Limb (tissue), 2 donors: ENCODE data around the gene EIPR1.
"Not testable (repeated sequence)": the region's sequence is repeated elsewhere in the genome, so short reads cannot be mapped to it uniquely, and the experiment has no call there.

Experiments used
- DNase-seq, 2 donors: peaks; one replicate each; pipeline ENCODE4 v3.0.0-alpha.2; 2016; ENCODE audit errors: extremely low spot score in 2 of 2

Gene EIPR1

DNA sequence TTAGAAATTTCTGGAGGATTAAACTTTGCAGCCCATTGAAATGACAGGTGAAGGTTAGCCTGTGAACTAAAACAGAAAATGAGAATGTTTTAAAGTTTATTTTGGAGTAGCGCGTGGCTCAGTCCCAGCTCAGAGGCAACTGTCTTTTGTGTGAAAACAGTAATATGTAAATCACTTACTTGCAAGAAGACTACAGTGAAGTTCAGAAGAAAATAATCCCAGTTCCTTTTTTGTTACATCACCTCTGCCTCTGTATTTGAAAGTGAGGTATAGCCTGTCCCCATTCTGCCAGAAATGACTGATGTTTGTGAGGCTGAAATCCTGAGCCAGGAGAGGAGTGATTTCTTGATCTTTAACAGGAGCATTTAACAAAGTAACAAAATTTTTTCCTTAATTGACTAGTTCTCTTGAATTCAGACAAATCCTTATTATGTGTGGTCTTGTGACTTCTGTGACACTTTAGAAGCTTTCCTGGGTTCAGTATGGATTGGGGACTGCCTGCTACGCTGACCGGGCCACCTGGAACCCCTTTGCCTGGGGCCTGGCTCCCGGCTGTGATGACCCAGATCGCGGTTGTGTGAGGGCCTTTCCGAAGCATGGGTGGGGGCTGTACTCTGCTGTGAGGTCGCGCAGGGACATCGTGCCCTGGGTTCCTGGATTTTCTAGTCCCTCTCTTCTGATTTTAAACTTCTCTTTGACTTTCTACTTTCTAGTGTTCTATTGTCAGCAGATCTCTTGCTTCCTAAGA, 26.1 kb upstream of the EIPR1 start:
- DNase-seq, result no peak

DNA sequence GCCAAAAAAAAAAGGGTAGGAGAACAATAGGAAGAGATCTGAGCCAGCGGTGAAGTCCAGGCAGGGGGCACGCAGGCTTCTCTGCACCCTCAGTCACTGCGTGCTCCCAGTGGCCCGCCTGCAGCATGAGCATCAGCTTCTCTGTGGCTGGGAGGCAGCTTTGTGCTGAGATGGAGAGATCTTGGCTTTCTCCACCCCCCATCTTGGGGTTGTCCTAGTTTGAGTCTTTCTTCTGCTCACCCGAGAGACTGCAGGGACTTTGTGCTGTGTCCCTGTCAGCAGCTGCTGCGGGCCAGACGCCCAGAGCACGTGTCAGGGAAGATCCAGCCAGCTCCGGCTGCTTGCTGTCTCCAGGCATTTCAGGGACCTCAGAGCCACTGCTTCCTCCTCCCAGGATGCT, 22.2 kb upstream of the EIPR1 start:
- peak; percentile 24 to 55 for DNase-seq

DNA sequence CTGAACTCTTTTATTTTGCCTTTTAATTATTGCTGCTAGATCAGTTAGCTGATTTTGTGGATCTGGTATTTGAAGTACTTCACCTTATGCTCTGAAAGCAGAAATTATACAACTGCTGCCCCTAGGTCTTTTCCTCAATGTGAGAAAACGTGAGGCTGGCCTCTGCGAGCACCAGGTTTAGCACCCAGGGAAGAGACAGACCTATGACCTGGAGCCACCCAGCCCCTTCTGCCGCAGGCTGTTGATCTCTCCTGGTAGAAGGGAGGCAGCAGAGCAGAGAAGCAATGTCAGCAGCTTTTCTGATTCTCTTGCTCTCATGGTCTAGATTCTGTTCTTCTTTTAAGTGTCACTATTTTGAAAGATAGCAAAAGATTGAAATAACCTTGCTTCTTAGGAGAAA, 21.8 kb upstream of the EIPR1 start:
- DNase-seq, result no peak

DNA sequence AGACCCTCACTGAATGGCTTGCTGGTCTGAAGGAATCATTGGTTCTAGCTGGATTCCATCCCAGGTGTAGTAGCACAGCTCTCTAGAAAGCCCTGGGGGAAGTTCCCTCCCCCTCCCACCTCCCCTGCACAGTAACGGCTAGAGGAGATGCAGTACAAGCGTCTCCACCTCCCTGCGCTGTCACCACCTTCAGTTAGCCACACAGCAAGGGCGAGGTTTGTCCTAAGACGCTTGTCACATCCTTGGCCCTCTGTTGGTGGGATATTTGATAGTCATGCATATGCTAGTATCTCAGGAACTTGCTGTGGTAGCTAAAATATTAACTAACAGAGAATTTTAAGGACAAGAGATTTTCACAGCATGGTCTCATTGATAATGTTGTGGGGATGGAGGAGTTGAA, 21.2 kb upstream of the EIPR1 start:
- no peak for DNase-seq

DNA sequence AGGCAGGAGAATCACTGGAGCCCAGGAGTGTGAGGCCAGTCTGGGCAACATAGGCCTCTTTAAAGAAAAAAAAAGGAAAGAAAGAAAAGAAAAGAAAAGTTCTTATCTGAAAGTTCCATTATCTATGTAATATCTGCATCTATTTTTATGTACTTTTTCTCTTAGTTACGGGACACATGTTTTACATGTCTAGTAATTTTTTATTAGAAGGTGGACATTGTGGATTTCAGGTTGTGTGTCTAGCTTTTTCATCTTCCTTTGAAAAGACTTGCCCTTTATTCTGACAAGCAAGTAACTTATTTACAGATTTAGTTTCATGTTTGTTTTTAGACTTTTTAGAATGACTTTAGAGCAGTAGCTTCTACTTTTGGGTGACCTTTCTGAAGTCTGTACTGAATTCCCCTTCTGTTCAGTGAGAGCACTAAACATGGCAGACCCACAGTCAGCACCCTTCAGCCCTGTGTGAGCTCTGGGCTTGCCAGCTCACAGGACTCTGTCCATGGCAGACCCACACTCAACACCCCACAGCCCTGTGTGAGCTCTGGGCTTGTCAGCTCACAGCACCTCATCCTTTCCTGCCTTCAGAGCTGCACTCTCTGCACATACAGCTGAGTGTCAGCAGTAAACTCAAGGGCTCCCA, 19.4 kb upstream of the EIPR1 start:
- no peak for DNase-seq

DNA sequence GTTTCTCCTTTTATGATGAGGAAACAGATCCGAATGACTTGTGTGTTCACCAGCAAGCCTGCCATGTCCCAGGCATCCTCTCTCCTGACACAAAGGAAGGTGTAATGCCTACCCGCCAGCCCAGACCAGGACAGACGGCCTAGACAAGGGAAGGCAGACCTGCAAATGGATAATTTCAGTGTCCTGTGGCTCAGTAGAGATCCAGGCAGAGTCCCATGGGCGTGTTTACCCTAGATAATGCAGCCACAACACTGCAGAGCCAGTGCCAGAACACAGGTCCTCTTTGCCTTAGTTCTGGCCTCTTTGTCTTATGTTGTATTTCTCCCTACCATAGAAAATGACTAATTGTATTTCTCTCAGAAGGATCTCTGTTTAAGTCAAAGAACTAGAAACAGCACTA, 14.6 kb upstream of the EIPR1 start:
- DNase-seq, result no peak

DNA sequence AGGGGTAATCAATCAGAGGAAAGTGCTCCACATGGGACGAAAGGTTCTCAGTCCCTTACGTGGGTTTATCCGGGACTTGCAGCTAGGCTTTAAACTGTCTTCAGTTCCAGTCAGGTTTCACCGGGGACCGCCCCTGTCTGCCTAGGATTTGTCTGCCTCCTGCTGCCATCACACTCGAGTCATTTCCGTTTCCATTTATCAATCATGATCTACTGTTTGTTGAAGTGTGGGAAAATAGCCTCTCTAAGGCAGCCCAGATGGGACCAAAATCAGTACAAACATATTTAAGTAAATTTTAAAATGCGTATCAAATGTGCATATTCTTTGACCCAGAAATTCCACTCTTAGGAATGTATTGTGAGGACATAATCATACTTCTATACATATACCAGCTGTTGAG, 12.4 kb upstream of the EIPR1 start:
- DNase-seq, result no peak

DNA sequence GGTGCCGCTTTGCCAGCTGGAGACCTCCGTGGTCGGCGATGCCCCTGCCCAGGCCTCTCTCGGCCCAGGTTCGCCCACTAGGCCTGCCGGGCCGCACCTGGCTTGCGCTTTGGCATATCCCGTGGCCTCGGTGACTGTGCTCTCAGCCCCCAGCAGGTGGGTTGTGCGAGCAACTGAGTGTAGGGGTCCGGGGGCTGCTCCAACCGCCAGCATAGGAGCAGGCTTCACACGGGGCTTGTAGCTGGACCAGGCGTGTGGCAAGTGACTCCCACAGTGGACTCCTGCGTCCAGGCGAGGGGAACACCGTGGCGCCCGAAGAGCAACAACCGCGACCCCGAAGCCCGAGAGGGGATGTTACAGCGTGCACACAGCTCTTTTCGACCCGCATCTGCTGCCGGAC, 11.6 kb upstream of the EIPR1 start:
- DNase-seq, result no peak

DNA sequence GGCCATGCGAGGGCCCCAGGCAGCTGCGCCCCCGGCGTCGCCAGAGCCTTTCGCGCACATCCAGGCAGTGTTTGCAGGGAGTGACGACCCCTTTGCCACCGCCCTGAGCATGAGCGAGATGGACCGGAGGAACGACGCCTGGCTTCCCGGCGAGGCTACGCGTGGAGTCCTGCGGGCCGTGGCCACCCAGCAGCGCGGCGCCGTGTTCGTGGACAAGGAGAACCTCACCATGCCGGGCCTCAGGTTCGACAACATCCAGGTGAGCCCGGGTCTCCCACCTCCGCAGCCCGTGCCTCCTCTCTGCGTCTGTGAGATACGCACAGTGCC, 10.8 kb upstream of the EIPR1 start:
- DNase-seq, result no peak

DNA sequence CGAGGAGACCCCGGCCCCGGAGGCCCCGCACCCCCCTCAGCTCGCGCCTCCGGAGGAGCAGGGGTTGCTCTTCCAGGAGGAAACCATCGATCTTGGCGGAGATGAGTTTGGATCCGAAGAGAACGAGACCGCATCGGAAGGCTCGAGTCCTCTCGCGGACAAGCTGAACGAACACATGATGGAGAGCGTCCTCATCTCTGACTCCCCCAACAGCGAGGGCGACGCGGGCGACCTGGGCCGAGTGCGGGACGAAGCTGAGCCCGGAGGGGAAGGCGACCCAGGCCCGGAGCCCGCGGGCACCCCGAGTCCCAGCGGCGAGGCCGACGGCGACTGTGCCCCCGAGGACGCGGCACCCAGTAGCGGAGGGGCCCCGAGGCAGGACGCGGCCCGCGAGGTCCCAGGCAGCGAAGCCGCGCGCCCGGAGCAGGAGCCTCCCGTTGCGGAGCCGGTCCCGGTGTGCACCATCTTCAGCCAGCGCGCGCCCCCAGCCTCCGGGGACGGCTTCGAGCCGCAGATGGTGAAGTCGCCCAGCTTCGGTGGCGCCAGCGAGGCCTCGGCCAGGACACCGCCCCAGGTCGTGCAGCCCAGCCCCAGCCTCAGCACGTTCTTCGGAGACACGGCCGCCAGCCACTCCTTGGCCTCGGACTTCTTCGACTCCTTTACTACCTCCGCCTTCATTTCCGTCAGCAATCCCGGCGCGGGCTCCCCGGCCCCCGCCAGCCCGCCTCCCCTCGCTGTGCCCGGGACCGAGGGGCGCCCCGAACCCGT, 10.2 kb upstream of the EIPR1 start:
- no peak for DNase-seq

DNA sequence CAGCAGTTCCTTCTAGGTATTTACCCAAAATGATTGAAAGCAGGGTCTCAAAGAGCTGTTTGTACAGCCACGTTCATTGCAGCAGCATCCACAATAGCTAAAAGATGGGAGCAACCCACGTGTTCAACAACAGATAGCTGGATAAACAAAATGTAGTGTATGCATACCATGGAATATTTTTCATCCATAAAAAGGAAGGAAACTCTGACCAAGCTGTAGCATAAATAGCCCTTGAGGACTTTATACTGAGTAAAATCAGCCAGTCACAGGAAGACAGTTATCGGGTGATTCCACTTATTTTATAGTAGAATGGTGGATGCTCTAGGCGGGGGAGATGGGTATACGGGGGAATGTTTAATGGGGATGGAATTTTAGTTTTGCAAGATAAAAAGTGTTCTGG, 9.4 kb upstream of the EIPR1 start:
- no peak for DNase-seq

DNA sequence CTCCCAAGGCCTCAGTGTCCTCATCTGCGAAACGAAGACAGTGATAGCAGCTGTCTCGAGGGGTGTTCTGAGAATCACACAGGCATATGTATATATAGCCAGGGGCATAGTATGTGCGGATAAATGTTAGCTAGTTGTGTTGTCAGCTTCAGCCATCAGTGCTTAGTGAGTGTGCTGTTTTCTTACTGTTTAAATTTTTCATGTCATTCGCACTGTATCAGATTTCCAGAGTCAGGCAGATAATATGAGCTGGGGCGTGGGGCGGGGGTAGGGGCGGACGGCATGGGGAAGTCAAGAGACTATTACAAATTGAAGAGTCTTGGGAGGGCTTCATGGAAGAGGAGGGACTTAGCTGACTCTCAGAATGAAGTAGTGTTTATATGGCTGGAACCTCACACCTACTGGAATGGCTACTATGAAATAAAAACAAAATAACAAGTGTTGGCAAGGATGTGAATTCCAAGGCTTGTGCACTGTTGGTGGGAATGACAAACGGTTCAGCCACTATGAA, 8.9 kb upstream of the EIPR1 start:
- DNase-seq, result no peak

DNA sequence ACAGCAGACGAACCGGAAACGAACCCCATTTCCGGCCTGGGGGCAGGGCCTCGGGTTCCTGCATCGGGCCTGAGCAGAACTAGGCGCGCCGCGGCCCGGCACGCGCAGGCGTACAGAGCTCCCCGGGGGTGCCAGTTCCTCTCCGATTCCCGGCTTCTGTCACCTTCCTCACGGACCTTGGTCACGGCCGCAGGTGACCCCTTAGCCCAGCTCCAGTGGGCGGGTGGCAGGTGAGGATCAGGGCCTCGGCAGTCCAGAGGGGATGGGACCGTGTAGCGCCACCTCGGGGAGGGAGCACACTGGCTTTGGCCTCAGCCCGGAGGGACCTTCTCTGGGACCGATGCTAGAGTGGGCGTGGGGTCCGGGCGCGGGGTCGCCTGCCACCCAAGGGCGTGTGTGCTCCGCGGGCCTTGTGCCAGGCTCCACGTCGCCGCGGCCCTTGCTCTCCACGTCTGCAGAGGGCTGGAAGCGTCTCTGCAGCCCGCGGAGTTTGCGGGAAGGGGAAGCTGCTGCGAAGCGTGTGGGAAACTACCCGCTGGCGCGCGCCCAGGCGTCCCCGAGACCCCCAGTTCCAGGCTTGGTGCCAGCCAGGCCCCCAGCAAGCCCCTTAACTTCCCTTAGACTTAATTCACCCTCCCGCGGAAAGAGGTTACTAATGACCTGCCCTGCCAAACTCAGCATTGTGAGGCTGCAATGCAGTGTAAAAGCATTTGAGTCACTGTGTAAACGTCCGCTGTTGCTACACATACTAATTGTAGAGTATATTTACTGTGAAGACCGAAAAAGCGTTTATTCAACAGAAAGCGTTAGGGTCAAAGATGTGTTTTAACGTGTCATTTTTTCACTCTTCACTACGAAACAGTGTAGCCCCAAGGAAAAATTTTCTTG, 2.3 kb upstream of the EIPR1 start, which contains the start of gene TRAPPC12:
Gene TRAPPC12 (plus strand): TSS at position 48 of the 888 bp plus-strand sequence. CDS start 7,930 bp downstream, outside the sequence.
- peak; percentile 90 to 94 for DNase-seq

DNA sequence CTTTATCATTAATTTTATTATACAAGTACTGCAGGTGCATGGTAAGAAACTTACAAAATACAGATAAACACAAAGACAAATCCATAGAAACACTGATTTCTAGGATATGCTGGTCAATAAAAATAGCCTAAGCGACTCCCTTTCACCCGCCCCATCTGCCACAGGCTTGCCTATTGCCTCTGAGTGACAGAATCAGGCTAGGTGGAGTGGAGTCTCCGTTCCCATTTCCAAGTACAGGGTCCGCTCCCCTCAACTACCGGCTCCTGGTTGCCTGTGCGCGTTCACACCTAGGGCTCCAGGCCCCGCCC, 1.7 kb upstream of the EIPR1 start:
- no peak for DNase-seq

DNA sequence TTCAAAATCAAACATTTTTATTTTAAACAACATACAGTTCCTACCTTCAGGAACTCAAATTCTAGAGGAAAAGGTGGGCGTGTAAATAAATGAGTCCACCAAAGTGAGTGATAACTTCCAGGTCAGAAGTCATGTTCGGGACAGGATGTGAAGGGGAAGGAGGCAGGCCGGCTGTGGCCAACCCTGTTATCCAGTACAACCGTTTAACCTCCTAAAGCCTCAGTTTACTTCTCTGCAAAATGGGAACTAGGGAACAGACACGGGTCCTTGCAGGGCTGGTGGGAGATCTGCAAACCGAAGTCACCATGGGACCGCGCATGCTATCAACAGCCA, 373 bp downstream of the EIPR1 start:
- peak in 1 of 2 donors; percentile 37 for DNase-seq

DNA sequence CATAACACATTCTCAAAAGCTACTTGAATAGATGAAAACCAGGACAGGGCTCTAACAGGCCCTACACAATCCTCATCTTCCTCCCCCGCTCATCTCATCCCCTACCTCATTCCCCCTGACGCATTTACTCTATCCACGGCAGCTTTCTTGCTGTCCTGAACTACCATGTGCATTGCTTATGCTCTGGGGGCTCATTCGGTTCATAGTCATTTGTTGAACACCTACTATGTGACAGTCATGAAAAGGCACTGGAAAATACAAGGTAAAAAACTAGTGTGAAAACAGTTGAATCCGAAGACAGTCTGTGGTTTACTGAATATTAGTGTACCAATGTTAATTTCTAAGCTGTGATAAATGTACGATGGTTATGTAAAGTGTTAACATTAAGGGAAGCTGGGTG, 797 bp downstream of the EIPR1 start:
- DNase-seq, result no peak

DNA sequence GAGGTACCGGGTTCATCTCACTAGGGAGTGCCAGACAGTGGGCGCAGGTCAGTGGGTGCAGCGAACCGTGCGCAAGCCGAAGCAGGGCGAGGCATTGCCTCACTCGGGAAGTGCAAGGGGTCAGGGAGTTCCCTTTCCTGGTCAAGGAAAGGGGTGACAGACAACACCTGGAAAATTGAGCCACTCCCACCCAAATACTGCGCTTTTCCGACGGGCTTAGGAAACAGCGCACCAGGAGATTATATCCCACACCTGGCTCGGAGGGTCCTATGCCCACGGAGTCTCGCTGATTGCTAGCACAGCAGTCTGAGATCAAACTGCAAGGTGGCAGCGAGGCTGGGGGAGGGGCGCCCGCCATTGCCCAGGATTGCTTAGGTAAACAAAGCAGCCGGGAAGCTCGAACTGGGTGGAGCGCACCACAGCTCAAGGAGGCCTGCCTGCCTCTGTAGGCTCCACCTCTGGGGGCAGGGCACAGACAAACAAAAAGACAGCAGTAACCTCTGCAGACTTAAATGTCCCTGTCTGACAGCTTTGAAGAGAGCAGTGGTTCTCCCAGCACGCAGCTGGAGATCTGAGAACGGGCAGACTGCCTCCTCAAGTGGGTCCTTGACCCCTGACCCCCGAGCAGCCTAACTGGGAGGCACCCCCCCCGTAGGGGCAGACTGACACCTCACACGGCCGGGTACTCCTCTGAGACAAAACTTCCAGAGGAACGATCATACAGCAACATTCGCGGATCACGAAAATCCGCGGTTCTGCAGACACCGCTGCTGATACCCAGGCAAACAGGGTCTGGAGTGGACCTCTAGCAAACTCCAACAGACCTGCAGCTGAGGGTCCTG, 8.1 kb downstream of the EIPR1 start:
- DNase-seq, result not testable (repeated sequence)

DNA sequence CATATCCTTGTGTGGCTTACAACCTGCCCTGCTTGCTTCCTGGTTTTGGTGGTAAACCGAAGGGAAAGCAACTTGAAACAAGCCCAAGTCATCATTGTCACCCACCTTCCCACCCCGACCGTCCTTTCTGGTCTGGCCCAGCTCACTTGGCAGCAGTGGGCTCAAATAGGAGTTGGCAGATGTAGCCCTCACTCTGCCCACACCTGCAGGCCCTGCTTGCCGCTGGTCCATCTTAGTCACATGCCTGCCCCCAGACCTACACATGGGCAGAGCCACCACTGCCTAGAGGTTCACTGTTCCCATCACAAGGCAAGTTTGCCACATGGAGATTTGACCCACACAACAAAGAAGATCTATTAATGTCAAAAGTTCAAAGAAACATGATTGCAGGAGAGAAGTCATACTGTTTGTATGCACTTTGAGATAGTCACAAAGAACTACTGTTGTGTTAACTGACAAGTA, 9.3 kb downstream of the EIPR1 start:
- no peak for DNase-seq

DNA sequence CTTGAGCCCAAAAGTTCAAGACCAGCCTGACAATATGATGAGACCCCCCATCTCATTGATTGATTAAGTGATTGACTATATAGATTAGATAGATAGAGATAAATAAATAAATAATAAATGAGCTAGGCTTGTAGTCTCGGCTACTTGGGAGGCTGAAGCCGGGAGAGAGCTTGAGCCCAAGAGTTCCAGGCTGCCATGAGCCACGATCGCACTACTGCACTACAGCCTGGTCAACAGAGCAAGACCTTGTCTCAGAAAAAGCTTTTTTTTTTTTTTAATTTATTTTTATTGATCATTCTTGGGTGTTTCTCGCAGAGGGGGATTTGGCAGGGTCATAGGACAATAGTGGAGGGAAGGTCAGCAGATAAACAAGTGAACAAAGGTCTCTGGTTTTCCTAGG, 12.4 kb downstream of the EIPR1 start:
- DNase-seq, result no peak

DNA sequence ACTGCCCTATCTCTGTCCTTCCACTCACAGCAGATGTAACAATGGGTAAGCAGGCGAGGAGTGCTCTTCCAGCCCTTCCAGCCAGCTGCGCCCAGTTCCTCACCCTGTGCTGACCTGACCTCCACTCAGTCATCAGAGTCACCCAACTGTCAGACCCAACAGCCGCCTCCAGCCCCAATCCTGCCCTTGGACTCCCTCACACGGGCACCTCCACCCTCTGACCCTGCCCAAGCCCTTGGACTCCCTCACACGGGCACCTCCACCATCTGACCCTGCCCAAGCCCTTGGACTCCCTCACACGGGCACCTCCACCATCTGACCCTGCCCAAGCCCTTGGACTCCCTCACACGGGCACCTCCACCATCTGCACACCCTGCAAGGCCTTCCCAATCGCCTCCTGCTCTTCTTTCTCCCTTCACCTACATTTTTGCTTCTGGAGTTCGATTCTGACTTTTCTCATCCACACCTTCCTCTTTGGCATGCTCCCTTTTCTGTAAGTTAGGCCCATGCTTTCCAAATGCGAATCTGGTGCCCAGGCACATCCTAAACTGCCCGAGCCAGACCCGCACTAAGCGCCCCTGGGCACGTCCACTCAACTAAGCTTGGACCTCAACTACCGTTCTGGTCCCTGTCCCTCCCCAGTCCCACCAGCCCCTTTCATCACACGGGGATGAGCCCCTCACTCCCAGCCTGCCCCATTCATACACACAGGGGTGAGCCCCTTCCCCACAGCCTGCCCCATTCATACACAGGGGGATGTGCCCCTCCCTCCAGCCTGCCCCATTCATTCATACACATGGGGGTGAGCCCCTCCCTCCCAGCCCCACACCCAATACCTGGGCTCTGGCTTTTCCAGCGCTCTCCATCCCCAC, 15.9 kb downstream of the EIPR1 start:
- DNase-seq, result no peak
